Uterus (tissue), 4 donors: ENCODE measurements around the gene WNT2. TPM values are rescaled to one million over a fixed set of nuclear protein-coding genes. Genes with fewer than 3 reads are reported as not detected.

ENCODE experiments used
- DNase-seq, 2 donors: peaks; one replicate each; pipeline ENCODE4 v3.0.0-alpha.2; 2019 to 2020
- H3K27ac ChIP-seq, 2 donors: fragments of 200-600 bp; sonication (generic); 1 replicate in 1 of 2; 2 replicates in 1 of 2; pipeline ENCODE4 v1.5.1; 2016 to 2018
- H3K27me3 ChIP-seq, 2 donors: fragments of 200-600 bp; sonication (generic); one replicate each; pipeline ENCODE4 v1.5.1; 2018 to 2019; ENCODE audit warnings: control low read depth in 1 of 2
- H3K36me3 ChIP-seq, 2 donors: fragments of 200-600 bp; sonication (generic); one replicate each; pipeline ENCODE4 v1.5.1; 2019; ENCODE audit warnings: control low read depth in 1 of 2
- H3K4me1 ChIP-seq, 2 donors: fragments of 200-600 bp; sonication (generic); one replicate each; pipeline ENCODE4 v1.5.1; 2018 to 2019; ENCODE audit warnings: control low read depth in 1 of 2
- H3K4me3 ChIP-seq, 2 donors: fragments of 200-600 bp; sonication (generic); 1 replicate in 1 of 2; 2 replicates in 1 of 2; pipeline ENCODE4 v1.5.1; 2018 to 2019; ENCODE audit warnings: mild to moderate bottlenecking in 1 of 2
- H3K9me3 ChIP-seq, 2 donors: fragments of 200-600 bp; sonication (generic); one replicate each; pipeline ENCODE4 v1.5.1; 2019; ENCODE audit warnings: control low read depth in 1 of 2
- CTCF ChIP-seq, 4 experiments: fragments of 200-600 bp in 2 of 4; fragments of 450-650 bp in 2 of 4; sonication (generic) in 2 of 4; IDR thresholded peaks; one replicate each; pipeline ENCODE4 v1.5.1; 2016 to 2019; ENCODE audit warnings: antibody characterized with exemption in 4 of 4, mild to moderate bottlenecking in 2 of 4, moderate library complexity in 1 of 4
- POLR2A ChIP-seq, 2 donors: fragments of 450-650 bp; IDR thresholded peaks; one replicate each; pipeline ENCODE4 v1.6.1; 2016; ENCODE audit warnings: antibody characterized with exemption in 2 of 2, mild to moderate bottlenecking in 1 of 2, moderate library complexity in 1 of 2
- intact Hi-C: fragments of 100-400 bp; cut with DNase I; formaldehyde crosslinking; loops from one replicate; pipeline ENCODE4 v1.15.1; 2023; ENCODE audit warnings: low total_unique reads
- total RNA-seq, 4 donors: library from RNA; depleted of rRNA in 3 of 4; stranded (reverse); fragments of >200 nt in 3 of 4; gene quantifications; one replicate each; pipeline versions ENCODE4 v1.1.0 to v1.2.4, GENCODE V29; 2014 to 2023
- donor health status: DM: yes; HTN: yes; CAD: no.

The WNT2 gene
- total RNA-seq, 4 donors from 2014 or later: 1.5 to 8.3 (median 2.3) TPM; not detected in 1

- Histone ChIP-seq H3K27ac (no peak overlapping the region), H3K36me3 (no peaks in the 10 kb centered on the region), H3K4me3 (no peak overlapping the region), H3K27me3 (no peaks in the 10 kb centered on the region), H3K4me1 (no peaks in the 10 kb centered on the region), H3K9me3 (no peaks in the 10 kb centered on the region)
- intact Hi-C loops: no loop called here
- DNase-seq: no peak
- TF ChIP-seq POLR2A (IDR thresholded peaks at IDR 0.05) (no peak), CTCF (IDR thresholded peaks at IDR 0.05) (no peak)
Measured at GRCh38 chr7:117279931-117280557, 42.8 kb downstream of the WNT2 start.

GRCh38 chr7:117279203-117279602 is 43.7 kb downstream of the WNT2 start:
- H3K27me3 ChIP-seq: no peaks in the 10 kb centered on the region
- no peak overlapping the region for H3K4me3 ChIP-seq
- no peaks in the 10 kb centered on the region for H3K9me3 ChIP-seq
- intact Hi-C loops: no loop called here
- H3K27ac ChIP-seq: no peak overlapping the region
- TF ChIP-seq CTCF (IDR thresholded peaks at IDR 0.05) (no peak), POLR2A (IDR thresholded peaks at IDR 0.05) (no peak)
- no peaks in the 10 kb centered on the region for H3K36me3 ChIP-seq
- no peak for DNase-seq
- H3K4me1 ChIP-seq: no peaks in the 10 kb centered on the region

DNA sequence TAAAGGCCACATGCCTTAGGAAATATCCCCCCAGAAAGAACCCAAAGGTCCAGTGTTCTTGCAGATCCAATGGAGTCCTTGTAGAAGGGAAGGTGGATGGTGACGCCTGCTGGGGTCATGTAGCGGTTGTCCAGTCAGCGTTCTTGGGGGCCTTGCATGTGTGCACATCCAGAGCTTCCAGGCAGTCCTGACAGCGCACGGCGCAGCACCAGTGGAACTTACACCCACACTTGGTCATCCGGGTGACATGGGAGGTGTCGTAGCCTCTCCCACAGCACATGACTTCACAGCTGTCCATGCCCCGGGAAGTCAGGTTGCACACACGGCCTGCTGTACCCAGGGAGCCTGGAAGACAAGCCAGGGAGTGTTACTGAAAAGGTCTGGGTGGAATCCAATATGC is 44.8 kb downstream of the WNT2 start:
- intact Hi-C loops: no loop called here
- DNase-seq: no peak
- Histone ChIP-seq H3K4me1 (no peaks in the 10 kb centered on the region), H3K27ac (no peak overlapping the region), H3K9me3 (no peaks in the 10 kb centered on the region), H3K36me3 (no peaks in the 10 kb centered on the region), H3K27me3 (no peaks in the 10 kb centered on the region), H3K4me3 (no peak overlapping the region)
- TF ChIP-seq CTCF (IDR thresholded peaks at IDR 0.05): no peak
- TF ChIP-seq POLR2A (IDR thresholded peaks at IDR 0.05): no peak

- TF ChIP-seq POLR2A (IDR thresholded peaks at IDR 0.05) (no peak), CTCF (IDR thresholded peaks at IDR 0.05) (no peak)
- intact Hi-C loops: no loop called here
Measured at GRCh38 chr7:117277576-117277975, 45.3 kb downstream of the WNT2 start.

DNA sequence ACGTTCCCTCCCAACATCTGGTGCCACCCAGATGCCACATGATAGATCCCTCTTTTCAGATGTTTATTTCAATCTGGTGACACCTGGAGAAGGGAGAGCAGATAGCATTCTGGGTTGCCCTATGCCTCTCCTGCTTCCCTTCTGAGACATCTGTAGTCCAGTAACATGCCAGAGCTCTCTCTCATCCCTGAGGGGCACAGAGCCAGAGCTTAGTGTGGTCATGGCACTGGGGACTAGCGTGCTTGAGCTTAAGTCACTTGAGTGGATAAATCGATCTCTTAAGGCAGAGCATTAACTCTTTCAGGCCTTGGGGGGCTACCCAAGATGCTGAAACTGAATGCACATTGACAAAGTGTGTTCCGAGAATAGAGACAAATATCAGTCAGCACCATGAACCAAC is 47.9 kb downstream of the WNT2 start:
- Histone ChIP-seq H3K4me3 (no peak overlapping the region), H3K27ac (peak overlapping the region; percentile 67 to 77), H3K9me3 (no peaks in the 10 kb centered on the region), H3K36me3 (no peaks in the 10 kb centered on the region), H3K4me1 (no peaks in the 10 kb centered on the region), H3K27me3 (no peaks in the 10 kb centered on the region)
- intact Hi-C loops: no loop called here
- DNase-seq: no peak
- TF ChIP-seq POLR2A (IDR thresholded peaks at IDR 0.05) (no peak), CTCF (IDR thresholded peaks at IDR 0.05) (no peak)

More at GRCh38 chr7:117277576-117277975, 45.3 kb downstream of the WNT2 start:
- Histone ChIP-seq H3K36me3 (no peaks in the 10 kb centered on the region), H3K27me3 (no peaks in the 10 kb centered on the region), H3K9me3 (no peaks in the 10 kb centered on the region), H3K4me1 (no peaks in the 10 kb centered on the region), H3K27ac (no peak overlapping the region), H3K4me3 (no peak overlapping the region)
- no peak for DNase-seq
